HepG2 (cell line): ENCODE data around the gene GJD3.
"Not testable (repeated sequence)": the region's sequence is repeated elsewhere in the genome, so short reads cannot be mapped to it uniquely, and the experiment has no call there.

Experiments used
- ATF1 ChIP-seq: IDR thresholded peaks from 2 replicates; pipeline ENCODE4 v1.6.1; 2016; ENCODE audit warnings: mild to moderate bottlenecking, control low read depth
- CTCF ChIP-seq: sonication (generic); formaldehyde crosslinking; IDR thresholded peaks from 2 replicates; pipeline ENCODE4 v1.5.0; 2020; ENCODE audit warnings: mild to moderate bottlenecking, missing genetic modification reagents, moderate library complexity
- EP300 ChIP-seq, 3 experiments: sonication (generic) in 1 of 3; formaldehyde crosslinking in 1 of 3; IDR thresholded peaks; 2 replicates each; pipeline versions ENCODE4 v1.5.1 to v1.6.1; 2011 to 2020; ENCODE audit warnings: low read depth in 2 of 3, low read length in 2 of 3, borderline replicate concordance in 1 of 3, improper control_type of control experiment in 1 of 3, mild to moderate bottlenecking in 1 of 3, missing genetic modification reagents in 1 of 3, moderate library complexity in 1 of 3
- MTF2 ChIP-seq: sonication (generic); formaldehyde crosslinking; IDR thresholded peaks from 2 replicates; pipeline ENCODE4 v1.5.0; 2020; ENCODE audit warnings: missing genetic modification reagents, borderline replicate concordance
- NBN ChIP-seq: fragments of 450-650 bp; conservative IDR thresholded peaks from 2 replicates; pipeline ENCODE4 v1.6.1; 2017
- PHF21A ChIP-seq: sonication (generic); formaldehyde crosslinking; IDR thresholded peaks from 2 replicates; pipeline ENCODE4 v1.5.0; 2020; ENCODE audit warnings: mild to moderate bottlenecking, missing genetic modification reagents
- RBM39 ChIP-seq: fragments of 200-400 bp; formaldehyde crosslinking; IDR thresholded peaks from one replicate; pipeline ENCODE4 v1.6.1; 2018; ENCODE audit warnings: antibody characterized with exemption, mild to moderate bottlenecking, low read depth, low read length; ENCODE audit not compliant: poor library complexity, severe bottlenecking
- SMC3 ChIP-seq: IDR thresholded peaks from 2 replicates; pipeline ENCODE4 v1.6.1; 2011; ENCODE audit warnings: low read length, improper control_type of control experiment
- YY1 ChIP-seq: IDR thresholded peaks from 2 replicates; pipeline ENCODE4 v1.6.1; 2011; ENCODE audit warnings: low read length, low read depth, moderate library complexity, mild to moderate bottlenecking; ENCODE audit not compliant: insufficient read depth, insufficient replicate concordance
- ZNF20 ChIP-seq: sonication (generic); formaldehyde crosslinking; IDR thresholded peaks from 2 replicates; pipeline ENCODE4 v1.4.0; 2020; ENCODE audit warnings: mild to moderate bottlenecking, moderate library complexity, missing genetic modification reagents
- ZNF430 ChIP-seq: sonication (generic); formaldehyde crosslinking; IDR thresholded peaks from 2 replicates; pipeline ENCODE4 v1.9.0; 2021; ENCODE audit warnings: mild to moderate bottlenecking, missing genetic modification reagents
- ZNF558 ChIP-seq: sonication (generic); formaldehyde crosslinking; IDR thresholded peaks from 2 replicates; pipeline ENCODE4 v1.9.0; 2022; ENCODE audit warnings: mild to moderate bottlenecking, missing genetic modification reagents, borderline replicate concordance

GRCh38 chr17:40372644-40373043 lies 8.1 kb upstream of the GJD3 start:
- not testable (repeated sequence) for TF ChIP-seq CTCF (CRISPR knock-in tag); ZNF20 (CRISPR knock-in tag); RBM39; ZNF558; YY1; NBN; SMC3; ZNF430; EP300 (IDR thresholded peaks at IDR 0.05; ENCODE audit: low read depth in 2 of 2, low read length in 2 of 2); EP300 (CRISPR knock-in tag; IDR thresholded peaks at IDR 0.05; ENCODE audit: borderline replicate concordance); PHF21A (CRISPR knock-in tag); ATF1 (CRISPR knock-in tag); MTF2 (CRISPR knock-in tag)
